ENCODE results near the gene TTC39A. TPM values are rescaled to one million over a fixed set of nuclear protein-coding genes. Genes with fewer than 3 reads are reported as not detected.

Gene TTC39A
- total RNA-seq, 2 donors from 2014 or later, result 7.9 to 21.3 TPM

GRCh38 chr1:51289676-51290488 is 40.5 kb downstream of the TTC39A start:
- no peak for TF ChIP-seq CTCF (IDR thresholded peaks at IDR 0.05)
- TF ChIP-seq POLR2A (IDR thresholded peaks at IDR 0.05), result no peak
- H3K27me3 ChIP-seq, result no peaks in the 10 kb centered on the region
- no peak overlapping the region for H3K27ac ChIP-seq
- H3K4me1 ChIP-seq, result peaks cover 2% of the 10 kb centered on the region
- intact Hi-C loops (cut with DNase I), result no loop called here
- no peak for DNase-seq
- H3K9me3 ChIP-seq, result no peaks in the 10 kb centered on the region
- H3K4me3 ChIP-seq, result no peak overlapping the region
- ATAC-seq, result no peak
- peaks cover 0 to 2% of the 10 kb centered on the region in 2 donors for H3K36me3 ChIP-seq (replicated peaks in 1 of 2; ENCODE audit: insufficient read depth in 1 of 2, low read depth in 2 of 2)
- 79 to 89% methylated on average over 6 to 8 of the region's 8 CpGs for WGBS, 2 donors

- peaks cover 15% of the 10 kb centered on the region for H3K4me1 ChIP-seq
- no peak overlapping the region for H3K4me3 ChIP-seq
- no peaks in the 10 kb centered on the region for H3K9me3 ChIP-seq
- TF ChIP-seq POLR2A (IDR thresholded peaks at IDR 0.05) (no peak), CTCF (IDR thresholded peaks at IDR 0.05) (no peak)
- intact Hi-C loops (cut with DNase I), result no loop called here
- H3K27ac ChIP-seq, result no peak overlapping the region
- ATAC-seq (no peak), DNase-seq (no peak)
- H3K36me3 ChIP-seq (replicated peaks in 1 of 2; ENCODE audit: insufficient read depth in 1 of 2, low read depth in 2 of 2), result peaks cover 0 to 2% of the 10 kb centered on the region in 2 donors
- 83 to 95% methylated on average over 4 to 5 of the region's 5 CpGs for WGBS, 2 donors
- no peaks in the 10 kb centered on the region for H3K27me3 ChIP-seq
Measured at GRCh38 chr1:51288578-51288977, 41.8 kb downstream of the TTC39A start.

GRCh38 chr1:51287966-51288365 is 42.4 kb downstream of the TTC39A start:
- H3K4me3 ChIP-seq, result no peak overlapping the region
- no peak overlapping the region for H3K27ac ChIP-seq
- TF ChIP-seq CTCF (IDR thresholded peaks at IDR 0.05) (no peak), POLR2A (IDR thresholded peaks at IDR 0.05) (no peak)
- no peak for ATAC-seq
- H3K4me1 ChIP-seq, result peaks cover 17% of the 10 kb centered on the region
- WGBS, 2 donors, result 91 to 95% methylated on average over 6 to 8 of the region's 8 CpGs
- no peak for DNase-seq
- H3K27me3 ChIP-seq, result no peaks in the 10 kb centered on the region
- intact Hi-C loops (cut with DNase I), result no loop called here
- H3K9me3 ChIP-seq, result no peaks in the 10 kb centered on the region
- peaks cover 0 to 2% of the 10 kb centered on the region in 2 donors for H3K36me3 ChIP-seq (replicated peaks in 1 of 2; ENCODE audit: insufficient read depth in 1 of 2, low read depth in 2 of 2)

GRCh38 chr1:51285055-51285454 is 45.3 kb downstream of the TTC39A start:
- intact Hi-C loops (cut with DNase I), result no loop called here
- 88 to 96% methylated on average over 1 of the region's 1 CpG for WGBS, 2 donors
- peaks cover 17% of the 10 kb centered on the region for H3K4me1 ChIP-seq

More at GRCh38 chr1:51285055-51285454, 45.3 kb downstream of the TTC39A start:
- Histone ChIP-seq H3K9me3 (no peaks in the 10 kb centered on the region), H3K27ac (no peak overlapping the region), H3K27me3 (no peaks in the 10 kb centered on the region), H3K4me3 (no peak overlapping the region), H3K36me3 (replicated peaks in 1 of 2; ENCODE audit: insufficient read depth in 1 of 2, low read depth in 2 of 2) (peaks cover 0 to 2% of the 10 kb centered on the region in 2 donors)
- TF ChIP-seq POLR2A (IDR thresholded peaks at IDR 0.05), result no peak
- no peak for TF ChIP-seq CTCF (IDR thresholded peaks at IDR 0.05)
- no peak for DNase-seq
- ATAC-seq, result no peak
